HG03280 (cell line): Measurements from ENCODE around the gene REM2.

Experiments used
- ATAC-seq: cut with Tn5 transposase; IDR thresholded peaks from one replicate; pipeline ENCODE4 v1.9.1; 2021; ENCODE audit warnings: mild to moderate bottlenecking, moderate library complexity; ENCODE audit not compliant: unreplicated experiment

REM2 gene

GRCh38 chr14:22883173-22883976 lies at the start of gene REM2:
Gene REM2 (plus strand): TSS chr14:22883222. CDS start chr14:22883288, 66 bp downstream.
- ATAC-seq, result no peak

GRCh38 chr14:22835505-22835904 lies 47.5 kb upstream of the REM2 start:
- no peak for ATAC-seq

- ATAC-seq, result no peak
These were observed 46.5 kb upstream of the REM2 start, which contains the start of gene MMP14 for GRCh38 chr14:22836301-22837113. Gene MMP14 (plus strand): TSS chr14:22836585. CDS start chr14:22836818, 233 bp downstream.

DNA sequence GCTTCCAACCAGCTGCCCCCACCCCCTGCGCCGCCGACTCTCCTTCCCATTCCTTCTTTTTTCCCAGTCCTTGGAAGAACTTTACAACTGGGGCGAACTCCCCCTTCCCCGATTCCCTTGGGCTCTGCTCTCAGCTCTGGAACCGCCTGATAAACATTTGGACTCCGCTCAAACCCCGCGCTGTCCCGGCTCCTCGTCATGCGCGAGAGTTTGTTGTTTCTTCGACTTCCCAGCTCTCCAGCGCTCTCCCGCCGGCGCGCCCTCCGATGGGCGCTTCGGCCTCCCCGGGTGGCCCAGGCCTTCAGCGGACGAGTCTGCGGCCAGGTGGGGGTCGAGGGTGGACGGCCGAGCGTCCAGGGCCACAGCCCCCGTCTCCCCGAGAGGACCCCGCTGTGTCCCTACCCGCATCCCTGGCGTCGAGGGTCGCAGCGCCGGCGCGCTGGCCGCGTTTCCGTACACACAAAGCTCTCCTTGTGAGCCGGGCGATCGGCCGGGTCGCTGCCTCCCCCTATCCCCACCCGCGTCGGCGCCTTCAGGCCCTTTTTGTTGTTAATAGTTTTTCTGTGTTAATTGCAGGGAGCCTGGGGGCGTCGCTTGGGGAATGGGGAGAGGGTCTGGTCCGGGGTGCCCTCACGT lies 45.8 kb upstream of the REM2 start:
- ATAC-seq, result no peak

- no peak for ATAC-seq
These were observed 45.1 kb upstream of the REM2 start for GRCh38 chr14:22837750-22838538.

DNA sequence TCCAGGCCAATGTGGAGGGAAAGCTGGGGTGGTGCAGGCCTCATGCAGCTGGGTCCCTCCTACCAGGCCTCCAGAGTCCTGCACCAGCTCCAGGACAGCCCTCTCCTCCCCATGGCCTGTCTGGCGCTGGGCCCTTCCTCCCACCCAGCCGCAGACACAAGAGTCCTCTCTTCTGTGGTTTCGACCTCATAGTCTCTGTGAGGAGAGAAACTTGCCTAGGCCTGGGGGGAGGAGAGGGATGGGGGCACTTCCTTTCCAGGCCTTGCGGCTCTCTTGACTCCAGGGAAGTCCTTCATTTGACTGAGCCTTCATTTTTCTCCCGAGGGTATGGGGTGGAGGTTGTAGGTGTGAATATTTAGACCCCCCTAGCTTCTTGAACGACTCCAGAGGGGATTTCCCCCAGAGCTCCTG lies 44.4 kb upstream of the REM2 start:
- ATAC-seq, result no peak

DNA sequence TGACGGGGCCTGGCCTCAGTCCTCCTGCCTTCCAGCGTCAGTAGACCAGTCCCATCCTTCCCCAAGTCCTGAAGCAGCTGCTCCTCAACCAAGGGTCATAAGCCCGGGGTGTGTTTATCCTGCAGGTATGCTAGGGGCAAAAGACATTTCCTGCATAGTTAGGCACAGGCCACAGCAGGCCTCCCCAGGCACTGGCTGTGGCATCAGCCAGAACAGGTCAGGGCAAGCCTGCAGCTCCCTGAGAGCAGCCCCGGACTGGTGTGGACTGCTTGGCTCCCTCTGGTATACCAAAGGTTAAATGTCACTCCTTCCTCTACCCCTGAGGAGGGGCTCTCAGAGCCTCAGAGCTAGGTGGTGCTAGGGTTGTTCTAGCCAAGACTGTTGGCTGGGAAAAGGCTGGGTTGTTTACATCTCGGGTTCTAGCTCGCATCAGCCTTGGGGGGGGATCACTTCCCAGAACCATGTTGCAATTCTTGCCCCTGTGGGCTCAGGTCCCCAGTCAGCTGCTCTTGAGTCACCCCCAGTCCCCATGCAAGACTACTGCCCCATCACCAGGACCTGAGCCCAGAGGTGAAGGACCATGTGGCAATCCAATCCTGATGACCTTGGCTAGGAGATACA lies 43.8 kb upstream of the REM2 start:
- ATAC-seq, result no peak

DNA sequence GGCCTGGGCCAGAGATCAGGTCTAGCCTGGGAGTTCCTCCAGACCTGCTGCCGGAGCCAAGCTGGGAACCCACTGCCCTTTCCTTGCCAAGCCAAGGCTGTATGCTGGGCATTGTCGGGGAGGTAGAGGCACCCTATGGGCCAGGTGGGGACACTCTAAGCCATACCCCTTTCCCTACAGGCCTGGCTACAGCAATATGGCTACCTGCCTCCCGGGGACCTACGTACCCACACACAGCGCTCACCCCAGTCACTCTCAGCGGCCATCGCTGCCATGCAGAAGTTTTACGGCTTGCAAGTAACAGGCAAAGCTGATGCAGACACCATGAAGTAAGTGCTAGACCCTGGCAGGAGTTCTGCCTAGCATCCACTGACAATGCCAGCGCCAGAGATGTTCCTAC lies 41.7 kb upstream of the REM2 start:
- no peak for ATAC-seq

- no peak for ATAC-seq
These were observed 41.3 kb upstream of the REM2 start for GRCh38 chr14:22841769-22842168.

DNA sequence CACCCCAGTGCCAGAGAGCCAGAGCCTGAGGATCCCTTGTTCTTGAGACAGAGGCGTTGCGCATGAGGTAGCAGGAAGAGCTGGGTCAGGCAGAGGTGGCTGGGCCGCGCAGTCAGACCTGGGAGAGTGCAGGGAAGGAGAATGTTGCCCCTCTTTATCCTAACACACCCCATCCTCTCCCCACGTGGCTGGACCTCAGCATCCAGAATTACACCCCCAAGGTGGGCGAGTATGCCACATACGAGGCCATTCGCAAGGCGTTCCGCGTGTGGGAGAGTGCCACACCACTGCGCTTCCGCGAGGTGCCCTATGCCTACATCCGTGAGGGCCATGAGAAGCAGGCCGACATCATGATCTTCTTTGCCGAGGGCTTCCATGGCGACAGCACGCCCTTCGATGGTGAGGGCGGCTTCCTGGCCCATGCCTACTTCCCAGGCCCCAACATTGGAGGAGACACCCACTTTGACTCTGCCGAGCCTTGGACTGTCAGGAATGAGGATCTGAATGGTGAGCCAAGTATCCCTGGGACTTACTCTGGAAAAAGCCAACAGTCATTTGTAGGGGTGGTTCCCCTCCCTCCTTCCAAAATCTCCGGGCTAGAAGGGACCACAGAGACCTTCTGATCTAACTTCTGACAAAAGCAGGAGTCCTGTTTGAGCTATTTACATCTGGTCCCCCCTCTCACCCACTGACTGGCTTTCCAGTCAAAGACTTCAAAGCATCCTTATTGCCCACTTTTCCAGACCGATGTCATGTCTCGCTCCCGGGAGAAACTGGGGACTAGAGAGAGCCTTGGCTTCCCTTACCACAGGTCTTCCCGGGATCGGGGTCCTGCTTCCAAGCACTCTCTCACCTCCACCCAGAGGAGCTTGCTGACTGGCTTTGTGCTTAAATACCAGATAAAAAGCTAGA lies 40.6 kb upstream of the REM2 start:
- no peak for ATAC-seq

- no peak for ATAC-seq
These were observed 39.7 kb upstream of the REM2 start for GRCh38 chr14:22843123-22843925.

- ATAC-seq, result no peak
These were observed 38.6 kb upstream of the REM2 start for GRCh38 chr14:22844221-22845102.

GRCh38 chr14:22845103-22845394 lies 38.0 kb upstream of the REM2 start:
- no peak for ATAC-seq

- no peak for ATAC-seq
These were observed 37.0 kb upstream of the REM2 start for GRCh38 chr14:22845821-22846625.

GRCh38 chr14:22846811-22847307 lies 36.2 kb upstream of the REM2 start:
- ATAC-seq, result no peak

DNA sequence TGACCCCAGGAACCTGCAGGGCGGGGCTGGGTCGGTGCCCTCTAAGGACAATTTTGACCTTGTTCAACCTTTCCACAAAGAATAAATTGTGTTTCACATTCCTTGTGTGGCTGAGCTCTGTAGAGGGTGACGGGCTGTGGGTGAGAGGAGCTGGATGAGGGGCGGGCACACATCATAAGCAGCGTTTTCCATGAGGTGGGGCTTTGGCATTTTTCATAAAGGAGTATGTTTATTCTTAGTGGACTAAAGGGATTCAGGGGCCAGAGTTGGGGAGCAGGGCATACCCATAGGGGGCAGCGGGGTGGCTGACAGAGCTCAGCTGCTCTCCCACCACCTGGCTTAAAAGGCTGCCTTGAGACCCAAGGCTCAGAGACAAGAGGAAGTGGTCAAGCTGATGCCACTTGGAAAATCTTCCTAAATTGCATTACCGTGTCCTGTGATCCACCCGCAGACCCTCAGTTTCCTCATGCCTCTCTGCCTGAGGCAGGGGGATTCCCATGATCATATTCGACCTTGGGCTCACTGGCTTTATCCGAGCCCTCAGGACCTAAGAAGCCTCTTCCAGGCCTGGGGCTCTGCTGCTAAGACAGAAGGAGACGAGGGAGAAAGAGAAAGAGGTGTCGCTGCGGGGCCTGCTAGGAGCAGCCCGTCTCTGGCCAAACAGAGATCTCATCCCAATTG lies 35.2 kb upstream of the REM2 start:
- ATAC-seq, result no peak
